OCI-LY7 (cell line): Measurements from ENCODE around the gene VGLL3. TPM values are rescaled to one million over a fixed set of nuclear protein-coding genes. Genes with fewer than 3 reads are reported as not detected.

Source experiments
- BruUV-seq: library from RNA; stranded (reverse); fragments of 400-500 nt; replicated peaks from 2 replicates; lab custom pipeline; 2021; lab: Mats Ljungman, UMichigan
- CTCF ChIA-PET: fragments of 300-600 bp; sonication (Branson Sonifier 250); formaldehyde crosslinking; loops from one replicate; lab custom pipeline; 2022; ENCODE audit warnings: antibody characterized with exemption; ENCODE audit not compliant: unreplicated experiment; lab: Charles Lee
- POLR2A ChIA-PET: fragments of 300-600 bp; sonication (Branson Sonifier 250); formaldehyde crosslinking; loops from one replicate; lab custom pipeline; 2022; ENCODE audit warnings: antibody characterized with exemption; lab: Charles Lee
- DNase-seq: peaks from one replicate; pipeline ENCODE4 v3.0.0-alpha.2; 2015; ENCODE audit warnings: low spot score
- H2AFZ ChIP-seq: fragments of 200-600 bp; sonication (generic), shearing (Covaris generic); 2 replicates; pipeline ENCODE4 v1.6.1; 2014; ENCODE audit warnings: mild to moderate bottlenecking, antibody characterized with exemption, low read length, moderate library complexity
- H3K27ac ChIP-seq: fragments of 200-600 bp; sonication (generic); 2 replicates; pipeline ENCODE4 v1.5.1; 2014; ENCODE audit warnings: mixed run types, low read depth, mild to moderate bottlenecking, moderate library complexity, low read length, inconsistent platforms; ENCODE audit not compliant: poor library complexity, severe bottlenecking
- H3K36me3 ChIP-seq: fragments of 200-600 bp; sonication (generic); 2 replicates; pipeline ENCODE4 v1.6.1; 2014; ENCODE audit warnings: mild to moderate bottlenecking, antibody characterized with exemption, low read length, moderate library complexity, mixed read lengths; ENCODE audit not compliant: insufficient read depth
- H3K4me1 ChIP-seq: fragments of 200-600 bp; sonication (generic); 2 replicates; pipeline ENCODE4 v1.5.1; 2014; ENCODE audit warnings: mild to moderate bottlenecking, low read length; ENCODE audit not compliant: insufficient read depth, poor library complexity, severe bottlenecking
- H3K4me2 ChIP-seq: fragments of 200-600 bp; sonication (generic); 2 replicates; pipeline ENCODE4 v1.6.1; 2014; ENCODE audit warnings: mild to moderate bottlenecking, low read length
- H3K4me3 ChIP-seq: fragments of 200-600 bp; sonication (generic); 2 replicates; pipeline ENCODE4 v1.5.1; 2014; ENCODE audit warnings: mild to moderate bottlenecking, low read depth, low read length; ENCODE audit not compliant: poor library complexity, severe bottlenecking
- H3K79me2 ChIP-seq: fragments of 200-600 bp; sonication (generic); 2 replicates; pipeline ENCODE4 v1.6.1; 2016; ENCODE audit warnings: low read depth, mild to moderate bottlenecking, low read length, moderate library complexity, mixed read lengths; ENCODE audit not compliant: insufficient read depth
- H3K9me2 ChIP-seq: fragments of 200-600 bp; sonication (generic); 2 replicates; pipeline ENCODE4 v1.6.1; 2016; ENCODE audit warnings: mild to moderate bottlenecking, low read length, mixed read lengths; ENCODE audit not compliant: insufficient read depth
- H3K9me3 ChIP-seq: fragments of 200-600 bp; sonication (generic); 2 replicates; pipeline ENCODE4 v1.6.1; 2014; ENCODE audit warnings: mild to moderate bottlenecking, mixed run types, low read length, mixed read lengths
- H4K20me1 ChIP-seq: fragments of 200-600 bp; sonication (generic); 2 replicates; pipeline ENCODE4 v1.6.1; 2014; ENCODE audit warnings: mild to moderate bottlenecking, antibody characterized with exemption, low read length, moderate library complexity, mixed read lengths; ENCODE audit not compliant: insufficient read depth
- EZH2phosphoT487 ChIP-seq: fragments of 200-600 bp; sonication (generic); IDR thresholded peaks from 2 replicates; pipeline ENCODE4 v1.6.1; 2018; ENCODE audit warnings: low read depth, borderline replicate concordance, mild to moderate bottlenecking, mixed run types, antibody characterized with exemption, low read length, moderate library complexity, mixed read lengths
- intact Hi-C: fragments of 100-400 bp; cut with micrococcal nuclease; formaldehyde crosslinking; loops from one replicate; pipeline ENCODE4 v1.10.0; 2022; ENCODE audit not compliant: unreplicated experiment
- total RNA-seq, 2 experiments: library from RNA; depleted of rRNA in 1 of 2; stranded (reverse); fragments of >200 nt in 1 of 2; shearing (Covaris generic) in 1 of 2; gene quantifications; 2 replicates each; pipeline ENCODE4 v1.2.3, GENCODE V29; 2014 to 2022
- TF ChIP-seq, protein P1 (sequence below): fragments of 200-600 bp; sonication (generic); conservative IDR thresholded peaks from 2 replicates; pipeline ENCODE4 v1.5.1; 2014; ENCODE audit warnings: mild to moderate bottlenecking, antibody characterized with exemption, low read length, moderate library complexity, mixed read lengths

Gene VGLL3
- total RNA-seq, 2 experiments from 2014 or later, result not detected

DNA sequence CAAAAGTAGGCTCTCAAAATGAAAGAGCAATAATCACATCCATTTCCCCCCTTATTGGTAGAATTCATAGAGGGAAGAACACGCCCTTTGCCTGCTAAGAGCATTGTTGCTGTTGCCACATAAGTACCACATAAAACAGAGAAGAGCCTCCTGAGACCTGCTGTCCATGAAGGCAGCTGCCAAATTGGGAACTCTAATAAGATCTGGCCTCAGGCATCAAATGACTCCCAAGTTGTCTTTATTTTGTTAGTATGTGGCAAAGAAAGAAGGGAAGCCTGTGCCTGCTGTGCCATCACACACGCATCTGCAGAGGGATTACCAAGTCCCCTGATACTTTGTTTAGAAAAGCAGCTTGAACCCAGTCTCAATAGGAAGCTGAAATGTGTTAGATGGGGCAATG, 23.9 kb downstream of the VGLL3 start:
- Histone ChIP-seq H3K4me1 (no peaks in the 10 kb centered on the region), H2AFZ (no peak overlapping the region), H3K36me3 (no peaks in the 10 kb centered on the region), H4K20me1 (no peaks in the 10 kb centered on the region), H3K9me2 (no peaks in the 10 kb centered on the region), H3K4me3 (no peak overlapping the region), H3K27ac (no peak overlapping the region), H3K79me2 (no peaks in the 10 kb centered on the region), H3K9me3 (no peaks in the 10 kb centered on the region), H3K4me2 (no peak overlapping the region)
- no TSS peak for BruUV-seq
- DNase-seq, result no peak
- ChIA-PET CTCF (no interaction called here), POLR2A (interaction anchor here (0.7 to 2.1 kb wide), 3 partner anchors 9 to 13 kb away, joined by 3 to 4 read pairs (median 4); no protein-coding TSS in a partner anchor)
- intact Hi-C loops, result no loop called here
- TF ChIP-seq, protein P1, sequence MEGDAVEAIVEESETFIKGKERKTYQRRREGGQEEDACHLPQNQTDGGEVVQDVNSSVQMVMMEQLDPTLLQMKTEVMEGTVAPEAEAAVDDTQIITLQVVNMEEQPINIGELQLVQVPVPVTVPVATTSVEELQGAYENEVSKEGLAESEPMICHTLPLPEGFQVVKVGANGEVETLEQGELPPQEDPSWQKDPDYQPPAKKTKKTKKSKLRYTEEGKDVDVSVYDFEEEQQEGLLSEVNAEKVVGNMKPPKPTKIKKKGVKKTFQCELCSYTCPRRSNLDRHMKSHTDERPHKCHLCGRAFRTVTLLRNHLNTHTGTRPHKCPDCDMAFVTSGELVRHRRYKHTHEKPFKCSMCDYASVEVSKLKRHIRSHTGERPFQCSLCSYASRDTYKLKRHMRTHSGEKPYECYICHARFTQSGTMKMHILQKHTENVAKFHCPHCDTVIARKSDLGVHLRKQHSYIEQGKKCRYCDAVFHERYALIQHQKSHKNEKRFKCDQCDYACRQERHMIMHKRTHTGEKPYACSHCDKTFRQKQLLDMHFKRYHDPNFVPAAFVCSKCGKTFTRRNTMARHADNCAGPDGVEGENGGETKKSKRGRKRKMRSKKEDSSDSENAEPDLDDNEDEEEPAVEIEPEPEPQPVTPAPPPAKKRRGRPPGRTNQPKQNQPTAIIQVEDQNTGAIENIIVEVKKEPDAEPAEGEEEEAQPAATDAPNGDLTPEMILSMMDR, result no peak
- no peak for TF ChIP-seq EZH2phosphoT487

DNA sequence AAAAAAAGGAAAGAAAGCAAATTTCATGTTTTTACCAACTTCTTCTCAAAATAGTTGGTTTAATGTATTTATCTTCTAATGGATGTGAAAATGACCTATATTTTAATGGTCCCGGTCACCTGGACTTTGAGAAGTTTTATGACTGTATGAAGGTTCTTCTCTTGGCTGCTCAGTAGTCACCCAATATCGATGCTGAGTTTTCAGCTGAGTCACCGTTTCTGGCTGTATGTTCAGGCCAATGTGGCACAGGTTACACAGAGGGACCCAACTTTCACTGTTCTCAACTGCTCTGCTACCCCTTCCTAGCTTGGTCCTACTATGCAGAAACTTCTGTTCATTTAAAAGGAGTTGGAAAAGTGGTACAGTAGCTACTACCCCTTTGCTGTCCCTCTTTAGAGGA, 25.8 kb downstream of the VGLL3 start:
- Histone ChIP-seq H3K4me2 (no peak overlapping the region), H4K20me1 (no peaks in the 10 kb centered on the region), H2AFZ (no peak overlapping the region), H3K27ac (no peak overlapping the region), H3K9me3 (no peaks in the 10 kb centered on the region), H3K9me2 (no peaks in the 10 kb centered on the region), H3K79me2 (no peaks in the 10 kb centered on the region), H3K4me3 (no peak overlapping the region), H3K4me1 (no peaks in the 10 kb centered on the region), H3K36me3 (no peaks in the 10 kb centered on the region)
- no peak for DNase-seq
- ChIA-PET CTCF (no interaction called here), POLR2A (no interaction called here)
- BruUV-seq, result no TSS peak
- TF ChIP-seq EZH2phosphoT487, result no peak
- TF ChIP-seq, protein P1, result no peak
- intact Hi-C loops, result no loop called here

DNA sequence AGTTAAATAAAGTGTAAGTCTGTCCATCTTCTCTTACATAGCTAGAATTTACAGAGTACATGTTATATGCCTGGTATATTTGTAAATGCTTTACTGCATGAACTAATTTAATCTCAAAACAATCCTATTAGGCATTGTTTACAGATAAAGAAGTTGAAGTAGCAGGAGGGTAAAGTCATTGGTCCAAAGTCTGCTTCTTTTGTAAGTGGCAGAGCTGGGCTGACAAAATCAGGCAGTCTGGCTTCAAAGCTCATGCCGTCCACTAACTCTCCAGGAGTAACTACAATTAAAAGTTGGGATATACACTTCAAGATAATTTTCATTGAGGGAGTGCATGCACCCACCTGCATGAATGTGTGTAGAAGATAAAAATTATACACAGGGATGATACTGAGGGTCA, 27.3 kb downstream of the VGLL3 start:
- ChIA-PET CTCF (no interaction called here), POLR2A (no interaction called here)
- no peak for TF ChIP-seq EZH2phosphoT487
- TF ChIP-seq, protein P1, result no peak
- Histone ChIP-seq H3K79me2 (no peaks in the 10 kb centered on the region), H3K4me3 (no peak overlapping the region), H3K27ac (no peak overlapping the region), H2AFZ (no peak overlapping the region), H3K4me1 (no peaks in the 10 kb centered on the region), H3K36me3 (no peaks in the 10 kb centered on the region), H3K9me3 (no peaks in the 10 kb centered on the region), H3K4me2 (no peak overlapping the region), H4K20me1 (no peaks in the 10 kb centered on the region), H3K9me2 (no peaks in the 10 kb centered on the region)
- BruUV-seq, result no TSS peak
- intact Hi-C loops, result no loop called here
- no peak for DNase-seq
